Activated CD8-positive, alpha-beta memory T cell treated with anti-CD3 and anti-CD28 coated beads, Interleukin-2, amount 50 U/mL, for 1 hour (primary cell): ENCODE results near the gene PDZD2.
"Not testable (repeated sequence)": the region's sequence is repeated elsewhere in the genome, so short reads cannot be mapped to it uniquely, and the experiment has no call there.

Source experiments
- DNase-seq: peaks from one replicate; pipeline ENCODE4 v3.0.0-alpha.2; 2020; ENCODE audit errors: extremely low read depth

Gene PDZD2

DNA sequence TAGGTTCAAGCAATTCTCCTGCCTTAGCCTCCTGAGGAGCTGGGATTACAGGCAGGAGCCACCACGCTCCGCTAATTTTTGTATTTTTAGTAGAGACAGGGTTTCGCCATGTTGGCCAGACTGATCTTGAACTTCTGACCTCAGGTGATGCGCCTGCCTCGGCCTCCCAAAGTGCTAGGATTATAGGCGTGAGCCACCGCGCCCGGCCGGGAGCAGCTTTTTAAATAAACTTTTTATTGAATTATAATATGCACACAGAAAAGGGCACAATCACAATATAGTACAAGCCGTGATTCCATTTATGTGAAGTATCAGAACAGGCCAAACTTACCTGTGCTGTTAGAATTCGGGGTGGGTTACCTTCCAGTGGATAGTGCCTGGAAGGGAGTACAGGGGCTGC, 93.9 kb downstream of the PDZD2 start:
- DNase-seq, result not testable (repeated sequence)

DNA sequence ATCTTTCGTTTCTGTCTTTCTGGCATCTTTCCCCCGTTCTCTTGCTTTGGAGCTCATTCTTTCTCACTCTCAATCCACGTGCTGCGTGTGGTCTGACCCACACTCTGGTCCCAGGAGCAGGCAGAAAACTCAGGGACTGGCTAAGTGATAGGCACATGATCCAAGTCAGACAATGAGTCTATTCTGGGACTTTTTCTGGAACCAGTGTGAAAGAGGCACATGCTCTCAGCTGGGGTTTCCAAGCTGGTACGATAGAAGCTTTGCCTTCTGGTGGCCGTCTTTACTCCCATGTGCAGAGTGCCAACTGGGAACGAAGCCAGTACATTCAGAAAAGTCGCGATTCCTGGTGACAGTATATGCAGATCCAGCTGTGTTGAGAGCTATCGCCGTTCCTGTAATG, 94.4 kb downstream of the PDZD2 start:
- no peak for DNase-seq

DNA sequence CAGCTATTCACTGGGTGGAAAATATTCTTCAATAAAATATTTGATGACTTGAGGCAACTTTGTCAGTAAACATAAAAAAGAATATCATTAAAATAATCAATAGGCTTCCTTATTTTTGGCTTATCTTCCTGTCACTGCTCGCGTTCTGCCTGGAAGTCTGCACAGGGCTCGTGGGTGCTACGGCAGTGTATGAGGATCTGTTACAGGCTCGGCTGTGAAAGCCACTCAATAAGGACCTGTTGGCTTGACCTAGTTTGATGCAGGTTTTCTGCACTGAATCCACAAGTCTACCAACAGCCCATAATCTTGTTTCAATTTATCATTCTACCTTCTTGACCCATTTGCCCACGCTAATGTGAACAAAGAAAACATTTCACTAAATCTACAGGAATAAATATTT, 97.2 kb downstream of the PDZD2 start:
- no peak for DNase-seq

DNA sequence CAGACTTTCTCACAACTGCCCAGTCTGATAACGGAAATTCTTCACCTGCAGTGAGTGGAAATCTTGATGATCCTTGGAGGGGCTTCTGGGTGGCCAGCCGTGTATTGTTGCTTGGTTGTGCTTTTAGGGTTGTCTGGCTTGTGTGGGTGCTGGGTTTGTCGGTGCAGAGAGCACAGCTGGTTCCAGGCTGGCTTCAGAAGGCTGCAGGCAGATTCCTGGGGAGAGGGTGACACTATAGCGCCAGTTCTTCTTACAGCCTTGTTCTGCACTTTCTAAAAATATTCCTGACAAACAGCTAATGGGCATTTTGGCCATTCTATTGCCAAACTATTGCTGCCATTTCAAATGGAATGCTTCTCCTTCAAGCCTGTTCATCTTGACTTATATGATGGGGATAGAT, 99.3 kb downstream of the PDZD2 start:
- DNase-seq, result no peak

DNA sequence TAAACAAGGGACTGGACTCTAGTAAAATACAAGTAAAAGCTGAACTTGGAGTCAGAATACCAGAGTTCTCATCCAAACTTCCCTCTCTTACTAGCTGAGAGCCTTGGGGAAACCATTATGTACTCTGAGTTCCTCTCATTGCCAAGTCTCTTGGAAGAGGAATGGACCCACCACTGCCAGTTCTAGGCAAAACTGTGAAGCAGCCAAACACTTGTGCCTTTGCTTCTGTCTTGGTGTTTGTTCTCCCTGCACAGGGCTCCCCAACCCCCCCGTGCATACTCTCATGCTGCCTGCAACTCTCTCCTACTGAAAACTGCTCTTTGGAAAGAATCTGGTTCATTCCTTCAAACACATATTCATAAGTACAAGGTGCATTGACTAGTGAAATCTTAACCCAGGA, 102.6 kb downstream of the PDZD2 start:
- no peak for DNase-seq

DNA sequence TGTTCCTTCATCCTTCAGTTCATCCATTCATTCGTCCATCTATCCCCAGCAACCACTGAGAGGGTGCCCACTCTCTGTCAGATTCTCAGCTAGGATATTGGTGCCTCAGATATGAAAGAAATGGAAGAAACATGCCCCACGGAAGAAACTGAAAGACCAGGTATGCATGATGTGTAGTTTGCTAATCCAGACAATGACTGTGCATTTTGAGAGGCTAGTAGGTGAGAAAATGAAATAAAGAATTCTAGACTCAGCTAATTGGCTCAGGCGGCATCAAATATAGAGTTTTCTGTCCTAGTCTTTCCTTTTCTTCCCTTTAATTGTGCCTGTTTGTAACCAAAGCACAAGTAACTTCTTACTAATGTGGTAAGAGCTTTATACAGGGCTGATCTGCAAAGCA, 104.7 kb downstream of the PDZD2 start:
- no peak for DNase-seq

DNA sequence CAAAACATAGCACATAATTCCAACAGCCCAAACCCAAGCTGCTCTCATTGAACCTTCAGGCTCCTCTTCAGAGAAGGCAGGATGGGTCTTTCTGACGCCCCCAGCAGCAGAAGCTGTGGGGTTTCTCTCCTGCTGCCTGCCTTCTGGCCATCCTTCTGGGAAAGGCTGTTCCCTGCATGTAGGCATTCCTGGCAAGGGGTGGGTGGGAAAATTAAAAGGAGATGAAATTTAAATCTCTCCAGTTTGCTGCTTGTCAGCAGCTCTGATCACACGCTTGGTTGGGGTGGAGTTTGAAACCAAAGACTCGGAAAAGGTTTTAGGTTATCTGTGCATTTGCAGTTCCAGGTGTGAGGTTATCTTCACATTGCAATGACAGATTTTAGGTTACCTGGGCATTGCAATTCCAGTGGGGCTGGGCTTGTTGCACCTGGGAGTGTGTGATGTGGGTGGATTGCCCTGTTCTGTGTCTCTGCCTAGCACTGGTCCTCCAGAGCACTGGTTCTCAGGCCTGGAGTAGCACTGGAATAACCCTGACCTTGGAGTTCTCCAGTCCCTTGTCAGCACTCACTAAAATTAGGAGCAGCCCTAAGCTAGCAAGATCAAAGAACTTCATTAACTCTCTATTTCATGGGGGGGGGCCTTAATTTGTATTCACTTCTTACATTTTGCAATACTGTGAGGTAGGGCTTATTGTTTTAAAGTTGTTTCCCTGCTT, 109.7 kb downstream of the PDZD2 start:
- no peak for DNase-seq

DNA sequence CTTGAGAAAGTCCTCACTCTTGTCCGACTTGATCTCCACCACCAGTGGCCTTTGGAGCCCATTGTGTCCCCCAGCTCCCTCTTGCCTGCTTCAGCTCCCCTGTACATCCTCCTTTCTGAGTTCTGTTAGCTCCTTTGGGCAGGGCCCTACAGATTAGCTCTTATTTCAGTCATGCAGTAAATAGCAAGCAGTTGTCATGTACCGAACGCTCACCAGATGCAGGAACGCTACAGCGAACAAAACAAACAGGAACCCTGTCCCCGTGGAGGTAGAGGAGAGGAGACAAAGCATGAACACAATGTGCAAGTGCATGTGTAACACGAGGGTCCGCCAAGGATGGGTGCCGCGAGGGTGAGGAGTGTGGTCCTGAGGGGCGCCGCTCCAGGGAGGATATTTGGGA, 111.3 kb downstream of the PDZD2 start:
- DNase-seq, result no peak

DNA sequence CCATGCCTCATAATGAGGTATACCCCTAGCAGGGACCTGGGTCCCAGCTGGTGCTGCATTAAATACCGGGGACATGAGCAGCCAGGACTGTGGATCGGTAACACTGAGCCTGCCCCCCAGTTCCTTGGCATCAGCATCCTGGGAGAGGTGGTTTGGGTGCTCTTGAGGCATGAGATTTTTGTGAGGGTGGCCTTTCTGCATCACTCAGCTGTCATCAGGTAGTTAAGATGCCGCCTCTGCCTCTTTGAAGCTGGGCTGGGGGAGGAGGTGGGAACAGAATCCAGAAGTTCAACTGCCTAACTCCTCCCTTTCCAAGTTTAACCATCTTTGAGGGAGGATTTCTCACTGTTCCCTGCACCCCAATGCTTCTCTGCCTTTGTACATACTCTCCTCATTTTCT, 112.7 kb downstream of the PDZD2 start:
- DNase-seq, result no peak

DNA sequence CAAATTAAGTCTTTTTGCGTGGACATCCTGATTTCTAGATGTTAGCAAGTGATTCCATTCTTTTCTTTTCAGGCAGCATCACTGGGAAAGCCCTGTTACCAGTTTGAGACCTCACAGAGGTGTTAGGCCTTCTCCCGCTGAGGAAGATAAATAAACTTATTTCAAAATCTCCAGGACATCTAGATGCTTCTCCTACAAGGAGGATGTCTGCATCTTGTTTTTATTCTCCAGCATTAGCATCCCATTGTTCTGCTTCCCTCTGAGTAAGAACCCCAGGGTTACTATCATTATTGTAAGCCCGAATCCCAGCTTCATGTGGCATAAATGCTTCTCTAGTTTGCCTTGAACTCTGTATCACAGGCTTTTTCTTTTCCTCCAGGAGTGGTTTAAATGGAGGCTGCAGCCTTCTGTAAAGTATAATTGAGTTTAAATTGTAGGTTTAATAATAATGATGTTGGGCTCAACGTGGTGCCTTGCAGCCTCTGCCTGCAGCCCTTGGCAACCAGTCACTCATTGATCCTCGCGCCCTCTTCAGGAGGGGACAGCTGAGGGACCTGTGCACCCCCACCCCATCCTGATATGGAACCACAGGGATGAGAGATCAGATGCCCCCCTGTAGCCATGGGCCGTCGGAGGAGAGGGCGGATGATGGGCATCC, 114.9 kb downstream of the PDZD2 start:
- no peak for DNase-seq

DNA sequence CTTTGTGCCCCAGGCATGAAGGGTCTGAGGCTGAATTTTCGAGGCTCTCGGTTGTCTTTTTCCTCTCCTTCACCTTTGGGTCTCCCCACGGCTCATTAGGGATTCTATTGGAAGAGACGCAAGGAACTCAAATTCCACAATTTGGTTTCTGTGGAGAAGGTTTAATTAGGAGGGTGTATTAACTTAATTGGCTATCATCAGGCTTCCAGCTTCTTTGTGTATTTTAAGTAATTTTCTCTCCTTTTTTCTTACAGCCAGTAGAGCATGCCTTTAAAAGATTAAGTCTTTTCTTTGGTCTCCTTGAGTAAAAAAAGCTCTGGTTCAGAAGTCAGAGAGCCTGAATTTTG, 115.4 kb downstream of the PDZD2 start:
- no peak for DNase-seq

DNA sequence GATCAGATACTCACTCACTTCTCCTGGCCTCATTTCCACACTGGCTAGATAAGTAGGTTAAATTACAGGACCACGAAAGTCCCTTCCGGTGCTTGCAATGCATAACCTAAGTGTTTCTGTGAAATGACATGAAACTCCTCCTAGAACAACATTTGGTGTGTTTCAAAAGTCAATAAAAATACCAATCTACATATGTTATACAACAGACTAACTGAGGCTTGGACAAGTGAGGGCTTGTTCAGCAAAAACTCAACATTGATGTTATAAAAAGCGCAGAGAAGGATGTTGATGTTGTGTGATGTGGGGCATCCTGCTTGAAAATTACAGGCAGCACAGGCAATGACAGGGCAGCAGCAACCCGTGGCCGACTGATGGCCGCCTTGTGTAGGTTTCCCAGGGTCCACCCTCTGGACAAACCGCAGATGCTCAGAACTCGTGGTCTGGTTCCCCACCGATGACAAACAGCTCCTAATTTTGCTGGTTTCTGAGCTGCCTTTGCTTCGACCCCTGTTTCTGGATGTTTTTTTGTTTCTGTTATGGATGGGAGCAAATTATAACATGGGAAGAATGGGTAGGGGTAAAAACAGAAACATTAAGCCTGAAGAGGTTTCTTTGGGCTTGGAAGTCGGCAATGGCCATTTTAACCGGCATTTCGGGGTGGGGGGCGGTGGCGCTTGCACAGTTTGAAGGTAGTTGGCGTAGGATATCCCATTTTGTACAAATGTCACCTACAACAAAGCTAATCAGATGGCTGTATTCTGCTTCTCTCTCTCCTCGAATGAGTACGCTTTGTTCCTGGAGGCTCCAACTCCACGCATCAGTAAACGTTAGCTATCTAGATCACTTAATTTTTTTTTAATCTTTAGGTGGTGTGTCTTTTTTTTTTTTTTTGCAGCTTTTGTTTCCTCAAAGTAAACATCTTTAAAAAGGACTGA, 116.1 kb downstream of the PDZD2 start:
- DNase-seq, result no peak

DNA sequence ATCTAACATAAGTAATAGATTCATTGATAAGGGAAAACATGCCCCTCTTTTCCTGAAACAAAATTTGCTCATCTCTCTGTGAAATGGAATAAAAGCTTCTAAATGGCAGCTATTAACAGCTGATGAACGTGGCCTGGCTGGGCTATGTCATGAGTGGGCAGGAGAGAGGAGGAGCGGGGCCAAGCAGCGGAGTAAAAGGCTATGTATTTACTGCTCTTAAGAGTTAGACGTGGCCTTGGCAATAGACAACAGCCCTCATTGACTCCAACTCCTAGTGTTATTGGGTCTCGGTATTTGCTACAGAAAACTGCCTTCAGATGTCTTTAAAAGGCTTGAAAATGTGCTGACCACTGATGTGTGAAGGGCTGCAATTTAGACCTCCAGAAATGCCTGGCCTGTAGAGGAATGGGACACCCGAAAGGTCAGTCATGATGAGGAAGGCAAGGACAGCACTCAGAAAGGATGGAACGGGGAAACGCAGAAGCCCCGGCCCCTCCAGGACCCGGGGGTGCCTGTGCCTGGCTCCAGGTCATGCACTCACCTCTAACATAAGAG, 116.8 kb downstream of the PDZD2 start:
- DNase-seq, result no peak

DNA sequence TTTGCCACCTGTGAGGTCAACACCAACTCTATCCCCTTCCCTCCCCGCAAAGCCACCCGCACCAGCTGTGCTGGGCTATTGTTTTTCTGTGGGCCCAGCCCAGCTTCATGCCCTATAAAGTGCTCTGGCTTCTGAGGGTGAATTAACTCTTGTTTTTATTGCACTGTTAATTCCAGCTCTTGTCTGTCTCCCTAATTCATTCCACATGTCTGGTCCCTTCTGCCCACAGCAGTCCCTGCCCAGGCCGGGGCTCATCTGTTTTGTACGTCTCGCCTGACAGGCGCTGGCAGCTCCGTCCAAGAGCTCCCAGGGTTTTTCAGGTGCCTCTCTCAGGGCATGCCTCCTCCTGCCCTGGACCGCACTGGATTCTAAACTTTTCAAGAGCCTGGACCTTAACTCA, 118.9 kb downstream of the PDZD2 start:
- DNase-seq, result no peak

DNA sequence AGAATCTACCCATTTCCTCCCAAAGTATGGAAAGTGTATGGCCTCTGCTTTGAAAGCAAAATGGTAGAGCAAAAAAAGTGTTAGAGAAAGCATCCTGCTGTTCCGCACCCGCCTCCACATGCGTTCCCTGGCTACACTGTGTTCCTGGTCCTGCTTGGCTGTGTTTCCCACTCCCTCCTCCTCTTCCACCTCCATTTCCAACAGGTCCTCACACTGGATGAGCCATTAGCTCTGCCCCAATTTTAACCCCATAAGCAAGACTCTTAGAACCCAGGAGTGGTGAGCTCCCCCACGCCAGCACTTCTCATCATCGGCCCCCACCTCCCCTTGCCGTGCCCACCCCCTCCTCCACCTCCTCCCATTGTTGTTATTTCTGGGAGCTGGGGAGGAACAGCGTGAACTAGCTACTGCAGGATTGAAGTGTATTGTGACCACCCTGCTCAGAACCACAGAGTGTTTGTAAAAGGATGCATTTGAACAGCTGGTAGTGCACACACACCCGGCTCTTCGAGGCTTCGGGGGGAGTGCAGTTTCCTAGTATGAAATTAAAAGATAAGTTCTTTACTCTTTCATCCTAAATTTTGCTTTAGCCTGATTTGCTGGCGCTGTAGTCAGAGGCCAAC, 120.0 kb downstream of the PDZD2 start:
- DNase-seq, result no peak

DNA sequence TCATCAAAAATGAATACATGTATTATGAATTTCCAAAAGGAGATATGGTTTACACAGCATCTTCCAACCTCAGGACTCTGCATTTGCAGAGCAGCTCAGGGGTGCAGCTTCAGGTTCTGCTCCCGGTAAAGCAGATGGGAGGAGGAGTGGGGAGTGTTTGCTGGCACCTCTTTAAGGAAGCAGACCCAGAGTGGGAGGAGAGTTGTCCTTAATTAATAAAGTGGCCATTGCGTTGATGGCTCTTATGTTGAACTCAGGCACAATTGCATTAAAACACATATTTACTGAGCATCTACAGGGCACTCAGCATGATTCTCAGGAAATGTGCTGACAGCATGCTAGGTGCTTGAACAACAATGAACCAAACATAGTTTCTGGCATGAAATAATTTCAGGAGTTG, 121.0 kb downstream of the PDZD2 start:
- DNase-seq, result no peak

DNA sequence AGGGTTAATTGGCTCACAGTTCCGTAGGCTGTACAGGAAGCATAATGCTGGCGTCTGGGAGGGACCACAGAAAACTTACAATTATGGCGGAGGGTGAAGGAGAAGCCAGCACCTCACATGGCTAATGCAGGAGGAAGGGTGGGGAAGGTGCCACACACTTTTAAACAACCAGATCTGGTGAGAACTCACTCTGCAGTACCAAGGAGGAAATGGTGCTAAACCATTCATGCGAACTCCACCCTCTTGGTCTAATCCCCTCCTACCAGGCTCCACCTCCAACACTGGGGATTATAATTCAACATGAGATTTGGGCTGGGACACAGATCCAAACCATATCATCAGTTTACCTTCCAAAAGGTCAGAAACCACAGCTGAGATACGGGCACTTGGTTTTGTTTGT, 122.9 kb downstream of the PDZD2 start:
- no peak for DNase-seq

DNA sequence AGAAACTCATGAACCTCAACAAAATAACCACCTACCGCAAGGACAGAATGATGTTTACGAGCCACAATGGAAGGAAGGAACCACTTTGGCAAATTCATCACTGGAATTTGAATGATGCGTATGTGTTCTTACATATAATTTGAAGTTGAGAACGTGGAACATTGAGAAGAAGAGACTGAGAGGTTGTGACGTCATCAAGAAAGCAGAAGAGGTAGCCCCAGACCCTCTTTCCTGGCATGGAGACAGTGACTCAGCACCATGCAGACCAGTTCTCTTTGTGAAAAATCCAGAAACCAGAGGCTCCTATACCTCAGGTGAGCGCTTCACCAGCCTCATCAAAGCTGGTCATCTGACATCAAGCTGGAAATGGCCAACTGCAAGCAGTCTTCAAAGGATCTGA, 124.5 kb downstream of the PDZD2 start:
- DNase-seq, result no peak

DNA sequence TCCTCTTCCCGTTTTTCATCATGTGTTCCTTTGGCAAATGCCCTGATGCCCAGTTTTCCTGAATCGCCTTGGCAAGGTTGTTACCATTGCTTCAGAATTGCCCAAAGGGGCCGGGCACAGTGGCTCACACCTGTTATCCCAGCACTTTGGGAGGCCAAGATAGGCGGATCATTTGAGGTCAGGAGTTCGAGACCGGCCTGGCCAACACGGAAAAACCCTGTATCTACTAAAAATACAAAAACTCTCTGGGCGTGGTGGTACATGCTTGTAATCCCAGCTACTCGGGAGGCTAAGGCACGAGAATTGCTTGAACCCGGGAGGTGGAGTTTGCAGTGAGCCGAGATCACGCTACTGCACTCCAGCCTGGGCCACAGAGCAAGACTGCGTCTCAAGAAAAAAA, 125.8 kb downstream of the PDZD2 start:
- not testable (repeated sequence) for DNase-seq

DNA sequence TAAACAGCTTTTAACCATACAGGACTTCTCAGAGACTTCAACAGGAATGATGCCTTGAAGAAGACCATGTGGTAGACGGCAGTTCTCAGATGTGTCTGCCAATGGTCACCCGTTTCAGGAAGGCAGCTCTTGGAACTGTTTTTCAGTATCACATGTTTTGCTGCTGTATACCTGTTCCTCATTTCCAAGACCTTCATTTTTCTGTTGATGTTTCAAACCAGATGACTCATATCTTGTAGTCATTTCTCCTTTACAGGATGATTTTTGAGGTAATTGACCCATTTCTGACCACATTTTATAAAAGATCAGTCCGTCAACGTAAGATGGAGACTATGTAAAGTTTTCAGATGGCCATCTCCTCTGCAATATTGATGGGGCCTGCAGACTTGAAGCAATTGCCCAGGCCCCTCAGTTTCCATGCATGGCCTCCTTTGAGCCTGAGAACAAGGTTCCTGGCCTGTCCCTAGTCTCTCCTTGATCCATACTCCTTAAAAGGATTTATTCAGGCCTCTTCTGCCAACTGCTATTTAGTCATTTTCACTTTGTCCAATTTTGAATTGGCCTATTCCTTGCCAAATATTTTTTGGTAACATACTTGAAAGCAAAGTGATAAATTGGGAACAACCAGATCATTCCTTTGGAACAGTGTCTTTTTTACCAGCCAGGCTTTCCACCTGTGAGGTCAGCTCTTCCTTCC, 128.6 kb downstream of the PDZD2 start:
- DNase-seq, result no peak

DNA sequence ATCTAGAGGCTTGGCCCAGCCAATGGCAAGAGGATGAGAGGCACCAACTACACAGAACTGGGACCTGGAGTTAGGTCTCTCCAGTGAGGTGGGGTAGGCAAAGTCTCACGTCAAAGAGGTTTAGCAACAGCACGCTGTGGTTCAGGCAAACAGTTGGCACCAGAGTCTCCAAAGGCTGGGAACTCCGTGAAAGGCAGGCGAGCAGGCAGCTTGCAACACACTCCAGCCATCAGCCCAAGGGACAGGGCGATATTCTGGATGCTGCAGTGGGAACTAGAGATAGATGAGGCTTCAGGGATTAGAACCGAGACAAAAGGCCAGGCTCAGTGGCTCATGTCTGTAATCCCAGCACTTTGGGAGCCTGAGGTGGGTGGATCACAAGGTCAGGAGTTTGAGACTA, 129.1 kb downstream of the PDZD2 start:
- no peak for DNase-seq
